Tibial nerve (tissue), 3 donors: ENCODE measurements around the gene COL25A1.

Experiments used
- CTCF ChIP-seq, 5 experiments: fragments of 200-600 bp in 3 of 5; fragments of 450-650 bp in 2 of 5; sonication (generic) in 3 of 5; IDR thresholded peaks; one replicate each; pipeline ENCODE4 v1.5.1; 2016 to 2019; ENCODE audit warnings: antibody characterized with exemption in 5 of 5, mild to moderate bottlenecking in 3 of 5, moderate library complexity in 2 of 5
- POLR2A ChIP-seq, 2 donors: fragments of 450-650 bp; IDR thresholded peaks; one replicate each; pipeline ENCODE4 v1.6.1; 2017; ENCODE audit warnings: antibody characterized with exemption in 2 of 2, mild to moderate bottlenecking in 2 of 2, moderate library complexity in 2 of 2

- no peak for TF ChIP-seq POLR2A (IDR thresholded peaks at IDR 0.05)
- no peak for TF ChIP-seq CTCF (IDR thresholded peaks at IDR 0.05)
These were observed 128.1 kb downstream of the COL25A1 start for GRCh38 chr4:109174224-109174953.
